Femur (tissue), 1 donor: Measurements from ENCODE around the gene UBASH3B.
"Not testable (repeated sequence)": the region's sequence is repeated elsewhere in the genome, so short reads cannot be mapped to it uniquely, and the experiment has no call there.

Experiments
- DNase-seq: peaks from one replicate; pipeline ENCODE4 v3.0.0-alpha.2; 2017

Gene UBASH3B

DNA sequence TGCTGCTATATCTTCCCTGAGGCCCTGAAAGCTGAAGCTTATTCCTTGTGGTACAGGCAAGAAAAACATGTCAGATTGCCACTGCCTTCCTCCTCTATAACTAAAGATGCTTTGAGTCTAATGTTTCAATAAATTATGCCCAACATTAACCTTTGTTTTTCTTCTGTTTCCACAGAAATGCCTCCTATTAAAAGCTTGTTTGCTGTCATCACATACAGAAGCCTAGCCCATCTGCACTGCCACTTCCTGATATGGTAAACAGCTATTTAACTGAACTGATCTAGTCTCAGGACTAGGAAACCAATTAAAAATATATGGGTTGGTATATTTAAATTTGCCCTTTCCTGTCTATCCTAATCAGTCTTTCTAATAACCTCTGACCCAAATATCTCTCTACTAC lies 165.6 kb downstream of the UBASH3B start:
- DNase-seq, result no peak

DNA sequence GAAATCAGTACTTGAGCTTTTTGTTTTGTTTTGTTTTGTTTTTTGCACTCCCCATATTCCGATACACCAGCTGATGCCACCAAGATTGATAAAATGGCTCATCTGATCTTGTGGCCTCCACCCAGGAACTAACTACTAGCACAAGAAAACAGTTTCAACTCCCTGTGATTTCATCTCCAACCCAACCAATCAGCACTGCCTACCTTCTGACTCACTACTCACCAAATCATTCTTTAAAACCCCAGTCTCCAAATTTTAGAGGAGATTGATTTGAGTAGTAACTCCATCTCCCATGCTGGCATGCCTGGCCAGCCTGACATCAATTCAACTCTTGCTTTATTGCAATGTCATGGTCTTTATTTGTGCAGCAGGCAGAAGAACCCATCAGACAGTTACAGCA lies 166.7 kb downstream of the UBASH3B start:
- no peak for DNase-seq

DNA sequence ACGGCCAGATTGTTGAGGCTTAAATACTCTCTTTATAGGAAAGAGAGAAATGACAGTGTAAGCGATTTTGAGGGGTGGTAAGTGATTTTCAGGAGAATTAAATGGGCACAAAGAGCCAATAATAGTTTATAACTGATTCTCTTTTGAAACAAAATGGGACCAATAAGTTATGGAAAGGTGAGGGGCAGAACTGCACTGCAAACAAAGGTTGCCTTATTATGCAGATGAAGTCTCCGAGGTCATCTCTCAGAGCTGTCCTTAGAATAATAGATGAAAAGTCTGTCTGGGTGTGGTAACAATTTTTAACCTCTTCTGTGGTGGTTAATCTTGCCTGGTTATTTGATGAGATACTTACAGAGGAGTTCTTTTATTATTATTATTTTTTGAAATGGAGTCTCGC lies 168.0 kb downstream of the UBASH3B start:
- no peak for DNase-seq

DNA sequence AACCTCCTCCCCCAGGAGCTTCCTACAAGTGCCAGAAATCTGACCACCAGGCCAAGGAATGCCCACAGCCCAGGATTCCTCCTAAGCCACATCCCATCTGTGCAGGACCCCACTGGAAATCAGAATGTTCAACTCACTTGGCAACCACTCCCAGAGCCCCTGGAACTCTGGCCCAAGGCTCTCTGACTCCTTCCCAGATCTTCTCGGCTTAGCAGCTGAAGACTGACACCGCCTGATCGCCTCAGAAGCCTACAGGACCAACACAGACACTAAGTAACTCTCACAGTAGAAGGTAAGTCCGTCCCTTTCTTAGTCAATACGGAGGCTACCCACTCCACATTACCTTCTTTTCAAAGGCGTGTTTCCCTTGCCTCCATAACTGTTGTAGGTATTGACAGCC lies 173.8 kb downstream of the UBASH3B start:
- not testable (repeated sequence) for DNase-seq

DNA sequence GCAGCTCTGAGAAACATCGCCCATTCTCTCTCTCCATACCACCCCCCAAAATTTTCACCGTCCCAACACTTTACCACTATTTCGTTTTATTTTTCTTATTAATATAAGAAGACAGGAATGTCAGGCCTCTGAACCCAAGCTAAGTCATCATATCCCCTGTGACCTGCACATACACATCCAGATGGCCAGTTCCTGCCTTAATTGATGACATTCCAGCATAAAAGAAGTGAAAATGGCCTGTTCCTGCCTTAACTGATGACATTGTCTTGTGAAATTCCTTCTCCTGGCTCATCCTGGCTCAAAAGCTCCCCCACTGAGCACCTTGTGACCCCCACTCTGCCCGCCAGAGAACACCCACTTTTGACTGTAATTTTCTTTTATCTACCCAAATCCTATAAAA lies 176.8 kb downstream of the UBASH3B start:
- not testable (repeated sequence) for DNase-seq

DNA sequence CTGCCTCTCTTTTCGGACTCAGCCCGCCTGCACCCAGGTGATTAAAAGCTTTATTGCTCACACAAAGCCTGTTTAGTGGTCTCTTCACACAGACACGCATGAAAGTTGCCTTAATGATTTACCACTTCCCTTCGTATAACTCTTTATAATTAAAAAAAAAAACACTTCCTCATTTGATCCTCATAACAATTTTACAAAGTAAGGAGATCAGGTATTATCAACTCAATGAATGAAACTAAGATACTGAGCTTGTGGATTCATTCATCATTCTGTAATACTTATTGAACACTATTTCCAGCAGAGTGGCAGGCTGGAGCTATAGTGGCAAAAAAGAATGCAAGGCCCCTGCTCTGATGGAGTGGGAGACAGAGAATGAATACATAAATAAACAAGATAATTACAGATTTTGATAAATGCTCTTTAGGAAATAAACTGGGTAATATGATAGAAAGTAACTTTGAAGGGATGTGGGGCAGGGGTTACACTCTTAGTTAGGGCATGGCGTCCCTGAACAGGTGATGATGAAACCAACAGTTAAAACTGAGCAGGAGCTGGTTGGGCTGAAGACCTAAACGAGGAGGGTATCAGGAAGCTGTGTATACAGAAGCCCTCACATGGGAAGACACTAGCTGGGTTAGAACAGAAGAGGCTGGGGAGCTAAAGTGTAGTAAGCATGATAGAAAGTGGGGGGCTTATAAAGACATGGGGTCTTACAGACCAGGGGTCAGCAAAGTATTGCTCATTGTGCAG lies 177.4 kb downstream of the UBASH3B start:
- DNase-seq, result no peak

DNA sequence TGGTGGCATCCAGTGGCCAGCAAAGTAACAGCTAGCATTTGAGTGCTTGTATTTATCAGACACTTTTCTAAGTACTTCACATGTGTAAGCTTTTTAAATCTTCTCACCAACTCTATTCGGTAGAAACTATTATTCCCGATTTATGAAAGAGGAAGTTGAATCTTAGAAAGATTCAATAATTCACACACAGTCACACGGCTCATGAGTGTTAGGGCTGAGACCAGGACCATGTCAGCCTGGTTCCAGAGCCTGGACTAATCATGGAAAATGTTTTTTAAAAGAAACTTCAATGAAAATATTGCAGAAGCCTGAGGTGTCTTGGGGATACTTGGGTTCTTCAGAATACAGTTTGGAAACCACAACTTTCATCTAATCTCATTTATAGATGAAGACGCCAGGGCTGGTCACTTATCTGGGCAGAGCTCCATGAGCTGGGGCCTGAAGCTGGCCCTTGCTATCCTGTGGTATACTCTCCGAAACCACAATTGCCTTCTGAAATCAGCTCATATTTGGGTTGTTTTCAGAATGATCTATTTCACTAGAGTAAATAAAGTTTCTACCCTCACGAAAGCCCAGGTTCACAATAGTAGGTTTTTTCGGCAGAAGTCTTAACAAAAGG lies 178.4 kb downstream of the UBASH3B start:
- no peak for DNase-seq

DNA sequence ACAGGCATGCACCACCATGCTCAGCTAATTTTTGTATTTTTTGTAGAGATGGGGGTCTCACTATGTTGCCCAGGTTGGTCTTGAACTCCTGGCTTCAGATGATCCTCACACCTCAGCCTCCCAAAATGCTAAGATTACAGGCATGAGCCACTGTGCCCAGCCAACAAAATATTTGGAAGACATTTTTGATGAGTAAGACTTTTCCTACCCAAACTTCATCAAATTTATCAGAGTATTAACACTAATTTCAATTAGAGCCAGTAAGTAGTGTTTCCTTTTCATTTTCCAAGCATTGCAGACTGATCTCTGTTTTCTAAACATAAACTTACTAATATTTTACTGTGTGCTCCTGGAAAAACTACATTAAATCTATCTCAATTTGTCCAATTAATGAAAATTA lies 181.4 kb downstream of the UBASH3B start:
- DNase-seq, result no peak

DNA sequence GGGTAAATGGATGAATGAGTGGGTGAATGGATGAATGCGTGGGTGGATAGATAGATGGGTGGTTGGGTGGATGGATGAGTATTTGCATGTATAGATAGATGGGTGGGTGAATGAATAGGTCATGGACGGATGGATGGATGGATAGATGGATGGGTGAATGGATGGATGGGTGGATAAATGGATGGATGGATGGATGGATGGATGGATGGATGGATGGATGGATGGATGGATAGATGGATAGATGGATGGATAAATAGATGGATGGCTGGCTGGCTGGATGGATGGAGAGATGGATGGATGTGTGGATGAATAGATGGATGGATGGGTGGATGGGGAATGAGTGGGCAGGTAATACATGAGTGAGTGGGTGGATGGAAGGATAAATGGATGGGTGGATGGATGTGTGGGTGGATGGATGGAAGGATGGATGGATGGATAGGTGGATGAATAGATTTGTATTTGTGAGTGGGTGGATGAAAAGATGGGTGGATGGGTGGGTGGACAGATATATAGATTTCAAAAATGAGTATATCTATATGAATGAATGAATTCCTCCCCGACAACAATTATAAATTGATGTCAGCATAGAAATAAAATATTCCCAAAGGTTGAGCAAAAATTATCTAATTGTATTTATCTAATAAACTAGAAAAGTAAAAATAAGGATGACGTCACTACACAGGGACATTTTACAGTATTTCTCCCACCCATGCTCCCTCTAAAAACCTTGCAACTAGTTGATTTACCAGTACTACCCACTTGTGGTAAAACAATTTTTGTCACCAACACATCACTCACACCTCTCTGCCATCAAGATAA lies 182.2 kb downstream of the UBASH3B start:
- no peak for DNase-seq

DNA sequence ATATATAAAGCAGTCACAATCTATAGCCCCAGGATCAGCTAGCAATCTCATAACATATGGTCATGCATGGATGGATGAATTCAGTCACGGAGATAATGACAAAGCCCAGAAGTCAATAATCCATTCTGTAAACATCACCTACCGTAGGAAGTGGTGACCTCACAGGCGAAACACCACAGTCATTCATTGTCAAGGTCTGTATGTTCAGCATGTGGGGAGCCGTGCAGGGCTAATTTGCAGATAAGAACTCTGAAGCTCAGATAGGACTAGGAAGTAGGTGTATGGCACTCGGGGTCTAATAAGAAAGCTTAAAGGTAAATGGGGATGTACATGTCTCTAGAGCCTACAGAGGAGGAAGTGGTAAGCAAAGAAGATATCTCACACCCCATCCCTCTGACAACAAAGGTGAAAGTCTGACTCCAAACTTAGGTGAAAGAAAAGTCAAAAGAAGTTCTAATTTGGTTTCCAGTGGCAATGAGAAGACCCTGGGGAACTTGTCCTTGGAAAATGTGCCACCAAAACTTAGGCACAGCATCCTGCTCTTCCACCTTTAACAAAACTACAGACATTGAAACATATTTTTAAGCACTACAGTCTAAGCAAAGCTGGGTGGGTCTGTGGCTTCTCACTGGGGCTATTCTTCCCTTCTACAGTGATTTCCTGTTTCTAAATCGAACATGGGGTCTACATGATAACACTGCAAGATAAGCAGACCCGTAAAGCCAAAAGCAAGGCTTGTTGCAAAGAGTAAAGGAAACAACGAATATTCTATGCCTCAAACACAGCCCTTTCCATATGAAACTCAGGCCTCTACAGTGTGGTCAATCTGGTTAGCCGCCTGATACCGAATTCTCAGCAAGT lies 188.0 kb downstream of the UBASH3B start:
- no peak for DNase-seq

DNA sequence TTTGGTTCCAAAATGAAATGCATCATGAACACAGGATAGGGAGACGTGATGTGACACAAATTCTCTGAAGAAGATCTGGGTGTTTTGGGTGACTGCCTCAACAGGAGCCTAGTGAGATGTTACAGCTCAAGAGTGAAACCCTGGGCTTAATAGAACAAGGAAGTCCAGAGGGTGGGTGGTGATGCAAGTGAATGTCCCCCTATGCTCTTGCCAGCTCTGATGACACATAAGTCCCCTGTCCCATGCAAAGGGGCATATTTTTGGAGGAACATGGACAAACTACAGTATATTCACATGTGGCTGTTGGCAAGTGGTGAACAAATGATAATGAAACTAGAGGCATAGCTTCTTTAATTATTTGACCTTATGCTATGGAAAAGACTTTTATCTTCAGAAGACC lies 191.9 kb downstream of the UBASH3B start:
- DNase-seq, result no peak

DNA sequence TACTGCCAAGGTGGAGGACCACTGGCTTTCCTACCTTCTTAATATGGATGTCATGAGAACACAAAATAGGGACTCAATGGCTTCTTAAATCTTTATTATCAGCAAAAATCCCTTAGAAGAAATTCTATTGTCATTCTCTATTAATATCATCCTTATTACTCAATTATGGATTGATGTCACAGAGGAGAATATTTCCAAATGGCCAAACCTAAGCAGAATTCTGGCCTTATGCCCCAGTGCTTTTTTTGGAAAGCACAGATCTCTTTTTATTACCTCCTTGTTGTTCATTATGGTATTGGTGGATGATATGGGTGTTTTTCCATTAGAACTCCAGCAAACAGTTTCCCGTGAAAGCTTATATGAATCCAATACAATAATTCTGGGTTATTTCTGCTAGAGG lies 192.7 kb downstream of the UBASH3B start:
- no peak for DNase-seq

DNA sequence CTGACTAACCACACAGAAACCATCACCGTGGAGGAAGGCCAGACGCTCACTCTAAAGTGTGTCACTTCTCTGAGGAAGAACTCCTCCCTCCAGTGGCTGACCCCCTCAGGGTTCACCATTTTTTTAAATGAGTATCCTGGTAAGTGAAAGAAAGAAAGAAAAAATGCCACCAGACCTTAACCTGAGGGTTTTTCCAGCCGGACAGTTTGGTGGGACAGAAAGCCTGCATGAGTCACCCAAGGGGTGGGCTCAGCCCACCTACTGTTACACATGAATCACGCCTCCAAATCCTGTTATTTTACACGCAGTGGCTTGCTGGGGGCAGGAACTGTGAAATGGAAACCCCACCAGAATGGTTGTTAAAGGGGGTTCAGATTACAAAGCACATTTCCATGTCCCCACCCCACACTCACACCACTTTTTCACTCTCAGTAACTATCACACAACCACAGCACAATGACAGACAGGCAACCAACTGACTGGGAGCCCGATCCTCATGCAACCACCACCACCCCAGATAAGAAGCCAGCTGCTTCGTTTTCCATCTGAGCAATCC lies 194.6 kb downstream of the UBASH3B start:
- DNase-seq, result no peak

DNA sequence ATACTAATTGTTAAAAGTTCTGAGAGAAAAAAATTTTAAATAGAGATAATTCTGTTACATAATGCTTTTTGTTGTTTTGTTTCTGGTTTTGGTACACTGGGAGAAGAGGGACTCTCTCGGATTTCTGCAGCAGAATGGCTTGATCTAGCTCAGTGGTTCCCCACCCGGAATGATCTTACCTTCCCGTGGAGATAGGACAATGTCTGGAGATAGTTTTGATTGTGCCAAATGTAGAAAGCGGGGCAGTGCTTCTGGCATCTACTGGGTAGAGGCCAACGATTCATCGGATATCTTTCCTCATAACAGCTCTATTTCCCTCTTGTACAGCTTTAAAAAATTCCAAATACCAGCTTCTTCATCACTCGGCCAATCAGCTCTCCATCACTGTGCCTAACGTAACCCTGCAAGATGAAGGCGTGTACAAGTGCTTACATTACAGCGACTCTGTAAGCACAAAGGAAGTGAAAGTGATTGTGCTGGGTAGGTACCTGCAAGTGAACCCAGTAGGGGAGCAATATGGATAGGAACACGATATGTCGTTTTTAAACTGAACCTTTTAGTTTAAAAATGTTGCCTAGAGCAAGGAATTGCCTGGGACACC lies 195.9 kb downstream of the UBASH3B start:
- no peak for DNase-seq

DNA sequence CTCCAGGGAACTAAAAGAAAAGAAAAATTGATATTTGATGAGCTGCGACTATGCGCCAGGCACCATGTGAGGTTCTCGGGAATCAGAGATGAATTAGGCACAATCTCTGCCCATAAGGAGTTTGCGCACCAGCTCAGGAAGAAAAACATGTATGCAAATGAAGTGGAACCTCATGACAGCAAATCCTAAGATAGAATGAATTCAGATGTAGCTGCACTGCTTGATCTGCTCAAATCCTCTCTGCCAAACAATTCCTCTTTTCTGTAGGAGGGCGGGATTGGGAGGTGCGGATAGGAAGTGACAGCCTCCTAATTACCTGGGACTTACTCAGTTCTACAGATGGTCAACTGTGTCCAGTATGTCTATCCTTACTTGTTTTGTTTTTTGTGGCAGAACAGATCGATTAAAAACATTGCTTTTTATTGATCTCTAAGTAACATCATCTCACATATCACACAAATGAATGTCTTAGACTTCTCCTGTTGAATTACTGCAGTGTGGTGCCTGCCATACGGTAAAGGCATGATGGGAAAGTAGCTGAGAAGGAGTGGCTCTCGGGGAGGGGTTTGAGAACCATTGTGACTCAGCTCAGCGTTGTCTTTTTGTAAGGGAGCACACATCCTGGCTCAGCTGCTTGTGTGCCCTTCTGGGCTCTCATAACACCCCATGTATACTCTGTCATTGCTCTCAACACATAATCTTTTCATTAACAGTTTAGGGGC lies 196.7 kb downstream of the UBASH3B start:
- DNase-seq, result no peak

DNA sequence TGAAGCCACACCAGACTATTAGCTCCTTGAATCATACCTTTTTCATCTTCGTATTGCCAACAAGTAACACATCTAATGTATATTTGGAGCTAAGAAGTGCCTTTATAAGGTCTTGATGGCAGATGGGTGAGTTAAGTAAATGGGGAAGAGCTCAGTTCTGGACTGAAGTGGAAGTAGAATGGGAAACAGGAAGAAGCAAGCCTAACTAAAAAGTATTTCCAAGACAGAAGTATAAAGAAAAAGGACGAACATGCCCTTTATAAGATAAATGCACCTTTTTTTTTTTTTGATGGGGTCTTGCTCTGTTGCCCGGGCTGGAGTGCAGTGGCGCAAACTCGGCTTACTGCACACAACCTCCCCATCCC lies 197.3 kb downstream of the UBASH3B start:
- DNase-seq, result no peak

DNA sequence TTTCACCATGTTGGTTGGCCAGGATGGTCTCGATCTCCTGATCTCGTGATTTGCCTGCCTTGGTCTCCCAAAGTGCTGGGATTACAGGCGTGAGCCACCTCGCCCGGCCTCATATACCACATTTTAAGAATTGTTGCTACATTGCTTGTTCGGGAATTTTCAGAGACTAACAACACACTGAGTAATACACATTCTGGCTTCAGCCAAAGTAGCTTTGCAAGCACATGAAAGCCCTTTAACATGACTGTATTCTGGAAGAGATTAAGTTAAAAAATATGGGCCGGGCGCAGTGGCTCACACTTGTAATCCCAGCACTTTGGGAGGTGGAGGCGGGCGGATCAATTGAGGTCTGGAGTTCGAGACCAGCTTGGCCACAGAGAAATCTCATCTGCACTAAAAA lies 197.7 kb downstream of the UBASH3B start:
- no peak for DNase-seq

DNA sequence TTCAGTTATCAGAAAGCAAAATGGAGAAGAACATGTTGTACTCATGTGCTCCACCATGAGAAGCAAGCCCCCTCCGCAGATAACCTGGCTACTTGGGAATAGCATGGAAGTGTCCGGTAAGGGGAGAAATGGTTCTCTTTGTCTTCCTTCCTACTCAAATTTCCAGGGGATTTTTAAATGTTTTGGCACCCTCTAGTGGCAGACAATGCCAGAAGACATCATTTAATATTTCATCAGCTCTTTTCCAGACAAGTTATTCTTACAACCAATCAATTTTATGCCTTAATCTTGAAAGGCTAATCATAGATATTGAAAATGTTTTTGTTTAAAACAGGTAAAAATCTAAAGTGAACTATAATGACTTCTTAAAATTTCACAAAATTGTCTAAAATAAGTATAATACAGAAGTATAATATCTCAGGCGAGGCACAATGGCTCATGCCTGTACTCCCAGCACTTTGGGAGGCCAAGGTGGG lies 198.5 kb downstream of the UBASH3B start:
- peak; percentile 63 for DNase-seq

DNA sequence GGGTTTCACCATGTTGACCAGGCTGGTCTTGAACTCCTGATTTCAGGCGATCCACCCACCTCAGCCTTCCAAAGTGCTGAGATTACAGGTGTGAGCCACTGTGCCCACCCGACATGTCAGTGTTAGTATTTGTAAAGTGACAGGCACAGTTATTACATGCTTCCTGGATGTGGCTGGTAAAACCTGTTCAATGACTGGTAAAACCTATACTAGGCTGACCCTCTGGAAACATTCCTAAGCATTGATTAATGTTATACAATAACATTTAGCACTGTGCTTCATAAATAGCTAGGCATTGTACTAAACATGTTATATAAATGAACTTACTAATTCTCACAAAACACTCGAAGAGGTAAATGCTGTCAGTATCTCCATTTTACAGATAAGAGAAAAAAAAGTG lies 206.1 kb downstream of the UBASH3B start:
- no peak for DNase-seq

DNA sequence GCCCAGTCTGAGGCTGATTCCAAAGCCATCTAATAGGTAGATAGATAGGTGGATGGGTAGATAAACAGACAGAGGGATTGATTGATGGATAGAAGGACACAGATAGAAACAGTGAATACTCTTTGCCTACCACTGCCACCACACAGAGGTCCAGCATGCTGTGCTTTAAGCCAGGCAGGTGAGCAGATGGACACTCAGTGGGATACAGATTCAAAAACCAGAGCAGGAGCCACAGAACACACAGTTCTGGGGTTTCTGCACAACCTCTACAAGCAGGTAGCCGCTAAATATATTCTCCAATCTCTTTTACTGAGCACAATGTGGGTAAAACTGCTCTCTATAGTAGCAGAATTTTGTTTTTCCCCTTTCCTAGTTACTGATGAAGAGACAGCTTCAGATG lies 206.6 kb downstream of the UBASH3B start:
- DNase-seq, result no peak

DNA sequence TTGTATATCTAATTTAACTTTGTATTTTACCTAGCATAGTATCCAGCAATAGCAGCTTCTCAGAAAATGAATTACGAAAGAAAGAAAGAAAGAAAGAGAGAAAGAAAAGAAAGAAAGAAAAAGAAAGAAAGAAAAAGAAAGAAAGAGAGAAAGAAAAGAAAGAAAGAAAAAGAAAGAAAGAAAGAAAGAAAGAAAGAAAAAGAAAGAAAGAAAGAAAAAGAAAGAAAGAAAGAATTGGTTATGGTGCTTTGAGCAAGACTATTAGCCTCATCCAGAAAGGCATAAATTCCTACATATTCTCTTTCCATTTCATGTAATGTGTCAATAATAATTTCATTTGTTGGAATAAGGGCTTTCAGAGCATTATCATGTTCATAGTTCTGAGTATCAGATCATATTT lies 207.6 kb downstream of the UBASH3B start:
- DNase-seq, result not testable (repeated sequence)
